GM18861 (cell line): ENCODE results near the gene FOXL1.
"Not testable (repeated sequence)": the region's sequence is repeated elsewhere in the genome, so short reads cannot be mapped to it uniquely, and the experiment has no call there.

Source experiments
- ATAC-seq: cut with Tn5 transposase; IDR thresholded peaks from one replicate; pipeline ENCODE4 v1.9.1; 2021; ENCODE audit not compliant: unreplicated experiment

FOXL1 gene

DNA sequence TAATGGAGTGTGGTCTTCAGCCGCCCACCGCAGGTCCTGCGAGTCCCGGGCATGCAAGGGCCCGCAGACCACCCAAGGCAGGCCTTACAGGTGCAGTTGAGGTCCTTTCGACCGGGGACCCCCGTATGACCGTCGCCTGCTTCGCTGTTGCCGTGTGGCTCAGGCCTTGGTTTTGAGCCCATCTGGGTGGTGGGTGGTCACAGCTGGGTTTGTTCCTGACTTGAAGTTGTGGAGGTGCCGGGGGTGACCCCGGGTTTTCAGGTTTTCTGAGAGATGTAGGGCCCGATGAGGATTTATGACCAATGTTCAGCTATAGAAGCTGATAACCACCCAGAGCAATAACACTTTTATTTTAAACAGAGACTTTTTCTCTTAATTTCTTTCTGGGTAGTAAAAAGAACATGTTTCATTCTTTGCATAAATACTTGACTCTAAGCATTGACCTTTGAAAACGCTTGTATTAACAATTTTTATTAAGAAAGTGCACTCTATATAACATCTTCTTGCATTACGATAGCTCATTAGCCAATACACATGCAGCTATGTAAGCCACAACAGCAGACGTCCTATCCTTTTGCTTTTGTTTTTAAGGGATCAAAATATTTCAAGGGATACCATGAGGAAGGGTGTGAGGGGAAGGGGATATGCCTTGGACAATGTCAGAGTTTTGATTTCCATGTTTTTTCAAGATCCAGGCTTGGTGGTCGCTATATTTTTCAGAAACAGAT, 1.9 kb downstream of the FOXL1 start:
- no peak for ATAC-seq

GRCh38 chr16:86580791-86581170, 2.4 kb downstream of the FOXL1 start:
- no peak for ATAC-seq

GRCh38 chr16:86581458-86581857, 3.1 kb downstream of the FOXL1 start:
- no peak for ATAC-seq

DNA sequence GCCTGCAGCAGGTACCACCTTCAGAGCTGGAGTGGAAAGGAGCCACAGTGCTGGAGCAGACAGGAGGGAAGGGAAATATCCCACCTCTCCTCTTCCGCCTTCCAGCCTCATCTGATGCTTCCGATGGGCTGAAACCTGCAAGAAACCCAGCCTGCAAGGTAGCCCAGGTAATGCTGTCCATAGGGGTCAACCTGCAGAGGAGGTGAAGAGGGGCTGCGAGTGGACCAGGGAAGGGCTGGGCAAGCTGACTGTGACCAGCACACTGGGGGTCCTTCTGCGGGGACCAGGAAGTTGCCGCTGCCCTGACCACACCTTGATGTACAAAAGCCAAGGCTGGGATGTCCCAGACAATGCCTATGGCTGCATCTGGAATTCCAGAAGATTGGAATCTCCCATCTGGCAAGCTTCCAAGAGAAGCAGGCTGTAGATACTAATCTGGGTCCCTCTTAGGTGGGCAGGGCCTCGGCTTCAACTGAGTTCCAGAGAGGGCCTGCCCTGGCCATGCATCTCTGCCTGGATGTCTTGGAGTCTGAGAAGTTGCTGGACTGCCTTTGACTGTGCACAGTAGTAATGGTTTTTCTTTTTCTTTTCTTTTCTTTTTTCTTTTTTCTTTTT, 5.8 kb downstream of the FOXL1 start:
- no peak for ATAC-seq

GRCh38 chr16:86584726-86585721, 6.7 kb downstream of the FOXL1 start:
- ATAC-seq = no peak

GRCh38 chr16:86585821-86586611, 7.7 kb downstream of the FOXL1 start:
- ATAC-seq = no peak

- ATAC-seq = no peak
These were observed 9.1 kb downstream of the FOXL1 start for GRCh38 chr16:86587487-86587886.

DNA sequence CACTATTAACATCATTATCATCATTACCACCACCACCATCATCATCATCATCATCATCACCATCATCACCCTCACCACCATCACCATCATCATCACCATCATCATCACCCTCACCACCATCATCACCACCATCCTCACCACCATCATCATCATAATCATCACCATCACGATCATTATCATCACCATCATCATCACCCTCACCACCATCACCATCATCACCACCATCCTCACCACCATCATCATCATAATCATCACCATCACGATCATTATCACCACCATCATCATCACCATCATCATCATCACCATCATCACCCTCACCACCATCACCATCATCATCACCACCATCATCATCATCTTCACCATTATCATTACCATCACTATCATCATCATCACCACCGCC, 9.6 kb downstream of the FOXL1 start:
- ATAC-seq = not testable (repeated sequence)

DNA sequence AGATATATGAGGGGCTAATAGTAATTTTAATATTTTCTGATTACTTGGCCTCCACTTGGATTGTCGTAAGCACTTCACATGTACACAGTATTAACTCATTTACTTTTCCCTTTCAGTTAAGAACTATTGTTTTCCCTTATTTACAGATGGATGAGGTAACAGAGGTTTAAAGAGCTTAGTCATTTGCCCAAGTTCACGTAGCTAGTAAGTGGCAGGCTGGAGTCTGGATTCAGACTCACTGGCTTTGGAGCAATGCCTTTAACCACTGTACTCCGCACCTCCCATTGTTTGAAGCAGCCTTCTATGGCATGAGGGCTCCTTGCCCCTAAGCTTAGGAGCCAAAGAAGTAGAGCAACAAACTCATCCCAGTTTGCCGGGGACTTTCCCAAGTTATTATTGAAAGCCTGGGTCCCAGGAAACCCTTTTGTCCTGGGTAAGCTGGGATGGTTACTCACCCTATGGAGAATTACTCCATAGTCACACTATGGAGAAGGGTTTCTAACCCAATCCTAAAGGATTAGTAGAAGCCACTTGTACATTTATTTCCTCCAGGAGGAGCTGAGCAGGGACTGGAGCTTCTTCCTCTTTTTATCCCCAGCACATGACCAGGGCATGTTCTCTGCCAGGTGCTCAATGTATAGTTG, 12.3 kb downstream of the FOXL1 start:
- no peak for ATAC-seq

GRCh38 chr16:86591270-86591669, 12.9 kb downstream of the FOXL1 start:
- no peak for ATAC-seq

GRCh38 chr16:86593913-86594620, 15.7 kb downstream of the FOXL1 start:
- no peak for ATAC-seq

- ATAC-seq = no peak
These were observed 16.4 kb downstream of the FOXL1 start for GRCh38 chr16:86594721-86595120.

DNA sequence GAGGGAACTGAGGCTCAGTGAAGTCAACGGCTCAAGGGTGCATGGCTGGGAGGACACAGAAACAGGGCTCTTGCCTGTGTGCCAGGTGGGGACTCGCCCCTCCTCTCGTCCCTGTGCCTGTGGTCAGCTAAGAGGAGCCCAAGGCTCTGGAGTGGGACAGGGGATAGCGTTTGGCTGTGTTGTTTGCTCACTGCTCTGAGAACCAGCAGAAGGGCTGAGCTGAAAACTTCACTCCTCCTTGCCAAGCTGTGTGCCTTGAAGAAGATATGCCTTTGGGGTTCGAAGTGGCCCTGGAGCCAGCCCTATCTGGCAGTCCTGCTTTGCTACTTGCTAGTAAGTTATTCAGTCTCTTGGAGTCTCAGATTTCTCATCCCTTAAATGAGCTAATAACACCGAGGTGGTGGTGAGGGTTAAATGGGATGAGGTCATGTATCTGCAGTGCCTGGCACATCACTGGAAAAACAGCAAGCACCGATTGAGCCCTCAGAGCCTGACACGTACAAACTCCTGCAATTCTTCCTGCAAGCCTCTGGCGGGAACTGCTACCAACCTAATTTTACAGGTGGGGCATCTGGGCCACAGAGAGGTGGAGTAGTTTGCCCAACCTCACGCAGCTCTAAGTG, 17.7 kb downstream of the FOXL1 start:
- ATAC-seq = no peak

GRCh38 chr16:86597126-86597879, 19.0 kb downstream of the FOXL1 start:
- no peak for ATAC-seq

- ATAC-seq = no peak
These were observed 19.7 kb downstream of the FOXL1 start for GRCh38 chr16:86597880-86598606.

DNA sequence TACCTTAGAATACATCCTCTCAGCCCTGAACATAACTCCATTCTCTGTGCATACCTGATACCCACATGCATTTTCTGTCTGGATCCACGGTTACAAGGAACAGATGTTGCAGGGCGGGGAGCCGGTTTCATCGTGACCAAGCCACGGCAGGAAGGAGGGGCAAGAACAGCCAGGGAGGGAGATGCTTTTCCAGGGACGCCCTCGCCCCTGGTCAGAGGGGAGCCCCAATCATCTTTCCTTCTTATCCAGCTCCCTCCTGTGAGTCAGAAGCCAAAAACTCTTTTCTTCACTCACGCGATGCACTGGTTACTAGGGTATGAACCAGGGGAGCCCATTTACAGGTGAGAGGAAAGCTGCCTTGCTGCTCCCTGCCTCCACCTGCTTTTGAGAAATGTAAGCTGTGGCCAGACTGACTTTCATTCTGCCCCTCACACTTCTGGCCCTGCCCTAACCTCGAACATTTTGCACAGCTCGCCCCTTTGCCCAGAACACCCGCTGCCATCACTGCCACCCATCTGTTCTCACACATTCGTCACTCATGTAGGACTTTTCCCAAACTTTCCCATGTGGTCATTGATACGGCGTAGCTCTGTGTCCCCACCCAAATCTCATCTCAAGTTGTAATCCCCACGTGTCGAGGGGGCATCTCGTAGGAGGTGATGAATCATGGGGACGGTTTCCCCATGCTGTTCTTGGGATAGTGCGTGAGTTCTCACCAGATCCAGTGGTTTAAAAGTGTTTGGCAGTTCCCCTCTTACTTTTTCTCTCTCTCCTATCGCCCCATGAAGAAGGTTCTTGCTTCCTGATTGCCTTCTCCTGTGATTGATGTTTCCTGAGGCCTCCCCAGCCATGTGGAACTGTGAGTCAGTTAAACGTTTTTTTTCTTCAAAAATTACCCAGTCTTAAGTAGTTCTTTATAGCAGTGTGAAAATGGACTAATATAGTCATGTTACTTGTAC, 20.5 kb downstream of the FOXL1 start:
- ATAC-seq = no peak

- ATAC-seq = no peak
These were observed 23.0 kb downstream of the FOXL1 start for GRCh38 chr16:86601356-86601755.
